SK-N-SH (cell line): ENCODE data around the gene CFAP20DC.

ENCODE experiments used
- CHD2 ChIP-seq: fragments of 150-350 bp; IDR thresholded peaks from 2 replicates; pipeline ENCODE4 v1.6.1; 2018; ENCODE audit warnings: low read length; ENCODE audit not compliant: partially characterized antibody
- CTCF ChIP-seq: fragments of 200-600 bp; sonication (generic); IDR thresholded peaks from 2 replicates; pipeline ENCODE4 v1.6.1; 2017; ENCODE audit warnings: antibody characterized with exemption, mild to moderate bottlenecking, moderate library complexity
- EP300 ChIP-seq, 2 experiments: IDR thresholded peaks; 2 replicates each; pipeline versions ENCODE4 v1.4.0 to v1.6.1; 2012; ENCODE audit warnings: borderline replicate concordance in 1 of 2, low read depth in 1 of 2, low read length in 1 of 2
- EZH2phosphoT487 ChIP-seq: fragments of 200-600 bp; sonication (generic); IDR thresholded peaks from 2 replicates; pipeline ENCODE4 v1.6.1; 2017; ENCODE audit warnings: low read depth, mixed run types, mild to moderate bottlenecking, antibody characterized with exemption, moderate library complexity, borderline replicate concordance
- GABPA ChIP-seq: IDR thresholded peaks from 2 replicates; pipeline ENCODE4 v1.4.0; 2012; ENCODE audit warnings: low read depth, mild to moderate bottlenecking
- MAX ChIP-seq: IDR thresholded peaks from 2 replicates; pipeline ENCODE4 v1.4.0; 2012; ENCODE audit warnings: low read depth
- POLR2AphosphoS5 ChIP-seq: IDR thresholded peaks from 2 replicates; pipeline ENCODE4 v1.6.1; 2012; ENCODE audit warnings: low read depth, low read length
- TCF12 ChIP-seq: IDR thresholded peaks from 2 replicates; pipeline ENCODE4 v1.4.0; 2012
- USF1 ChIP-seq: IDR thresholded peaks from 2 replicates; pipeline ENCODE4 v1.4.0; 2012; ENCODE audit warnings: low read depth, borderline replicate concordance
- USF2 ChIP-seq: fragments of 150-350 bp; IDR thresholded peaks from 2 replicates; pipeline ENCODE4 v1.6.1; 2017; ENCODE audit warnings: antibody characterized with exemption, low read length, low read depth, borderline replicate concordance
- YY1 ChIP-seq: IDR thresholded peaks from 2 replicates; pipeline ENCODE4 v1.4.0; 2012; ENCODE audit warnings: low read depth, mild to moderate bottlenecking
- TF ChIP-seq, protein P1 (sequence below): IDR thresholded peaks from 2 replicates; pipeline ENCODE4 v1.4.0; 2012; ENCODE audit warnings: low read depth, borderline replicate concordance

DNA sequence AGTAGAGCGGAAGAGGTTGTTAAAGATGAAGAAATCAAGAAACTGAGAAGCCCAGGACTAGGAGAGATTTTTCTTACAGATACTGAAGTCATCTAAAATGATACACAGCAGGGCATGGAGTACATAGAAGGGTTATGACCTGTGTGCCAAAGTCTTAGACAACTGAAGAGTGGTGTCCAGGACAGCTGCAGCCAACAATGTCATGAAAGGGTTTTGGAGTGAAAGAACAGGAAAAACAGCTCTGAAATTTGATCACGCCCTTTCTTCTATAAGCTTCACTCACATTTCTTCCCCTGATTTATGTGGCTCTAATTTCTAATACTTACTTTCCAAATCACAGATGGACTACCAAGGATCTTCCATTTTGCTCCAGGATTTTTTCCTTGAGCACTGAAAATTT, 3.0 kb downstream of the CFAP20DC start:
- no peak for TF ChIP-seq USF2
- TF ChIP-seq USF1, result no peak
- no peak for TF ChIP-seq POLR2AphosphoS5
- TF ChIP-seq EP300 (IDR thresholded peaks at IDR 0.05; ENCODE audit: borderline replicate concordance in 1 of 2, low read depth in 1 of 2, low read length in 1 of 2), result no peak
- no peak for TF ChIP-seq CTCF
- TF ChIP-seq MAX, result no peak
- no peak for TF ChIP-seq YY1
- no peak for TF ChIP-seq TCF12
- TF ChIP-seq EZH2phosphoT487, result no peak
- no peak for TF ChIP-seq GABPA
- TF ChIP-seq, protein P1, sequence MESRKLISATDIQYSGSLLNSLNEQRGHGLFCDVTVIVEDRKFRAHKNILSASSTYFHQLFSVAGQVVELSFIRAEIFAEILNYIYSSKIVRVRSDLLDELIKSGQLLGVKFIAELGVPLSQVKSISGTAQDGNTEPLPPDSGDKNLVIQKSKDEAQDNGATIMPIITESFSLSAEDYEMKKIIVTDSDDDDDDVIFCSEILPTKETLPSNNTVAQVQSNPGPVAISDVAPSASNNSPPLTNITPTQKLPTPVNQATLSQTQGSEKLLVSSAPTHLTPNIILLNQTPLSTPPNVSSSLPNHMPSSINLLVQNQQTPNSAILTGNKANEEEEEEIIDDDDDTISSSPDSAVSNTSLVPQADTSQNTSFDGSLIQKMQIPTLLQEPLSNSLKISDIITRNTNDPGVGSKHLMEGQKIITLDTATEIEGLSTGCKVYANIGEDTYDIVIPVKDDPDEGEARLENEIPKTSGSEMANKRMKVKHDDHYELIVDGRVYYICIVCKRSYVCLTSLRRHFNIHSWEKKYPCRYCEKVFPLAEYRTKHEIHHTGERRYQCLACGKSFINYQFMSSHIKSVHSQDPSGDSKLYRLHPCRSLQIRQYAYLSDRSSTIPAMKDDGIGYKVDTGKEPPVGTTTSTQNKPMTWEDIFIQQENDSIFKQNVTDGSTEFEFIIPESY, result no peak
- no peak for TF ChIP-seq CHD2
